Activated T-helper 1 cell treated with anti-CD3 and anti-CD28 coated beads, Interleukin-12 subunit alpha, Interleukin-12 subunit beta, Interleukin-2, Interleukin-4 antibody, amounts not matched to agents 30 ng/mL and 10 ng/mL and 1 ng/mL, durations not matched to agents 14 hours and 24 hours and 36 hours (primary cell): ENCODE measurements around the gene AXIN1. TPM values are rescaled to one million over a fixed set of nuclear protein-coding genes. Genes with fewer than 3 reads are reported as not detected.
"Not testable (repeated sequence)": the region's sequence is repeated elsewhere in the genome, so short reads cannot be mapped to it uniquely, and the experiment has no call there.

Source experiments
- DNase-seq: peaks from one replicate; pipeline ENCODE4 v3.0.0; 2021; ENCODE audit warnings: low spot score
- H3K27ac Mint-ChIP-seq: one replicate; pipeline ENCODE4 v1.8.0; 2021; ENCODE audit warnings: mild to moderate bottlenecking, mixed read lengths
- H3K27me3 Mint-ChIP-seq: one replicate; pipeline ENCODE4 v1.8.0; 2022; ENCODE audit warnings: mild to moderate bottlenecking, moderate library complexity, mixed read lengths; ENCODE audit not compliant: insufficient read depth
- H3K36me3 Mint-ChIP-seq: one replicate; pipeline ENCODE4 v1.8.0; 2021; ENCODE audit warnings: low read depth, mixed read lengths
- H3K4me1 Mint-ChIP-seq: one replicate; pipeline ENCODE4 v1.8.0; 2021; ENCODE audit warnings: low read depth, mixed read lengths
- H3K4me3 Mint-ChIP-seq: one replicate; pipeline ENCODE4 v1.8.0; 2021; ENCODE audit warnings: mild to moderate bottlenecking, moderate library complexity, mixed read lengths
- H3K9me3 Mint-ChIP-seq: one replicate; pipeline ENCODE4 v1.8.0; 2021; ENCODE audit warnings: mixed read lengths
- intact Hi-C: fragments of 100-400 bp; cut with micrococcal nuclease; formaldehyde crosslinking; loops from one replicate; pipeline ENCODE4 v1.15.1; 2024
- total RNA-seq: library from RNA; stranded (reverse); gene quantifications from 2 replicates; pipeline ENCODE4 v1.2.3, GENCODE V29; 2022

AXIN1 gene
- total RNA-seq, 1 donor from 2014 or later, result 30.3 TPM

- Mint-ChIP-seq H3K27ac (no peak overlapping the region), H3K27me3 (peaks cover 6% of the 10 kb centered on the region), H3K4me3 (no peak overlapping the region), H3K4me1 (no peaks in the 10 kb centered on the region), H3K36me3 (no peaks in the 10 kb centered on the region), H3K9me3 (no peaks in the 10 kb centered on the region)
- no peak for DNase-seq
- intact Hi-C loops, result no loop called here
Measured at GRCh38 chr16:268141-269053, 84.1 kb downstream of the AXIN1 start.

DNA sequence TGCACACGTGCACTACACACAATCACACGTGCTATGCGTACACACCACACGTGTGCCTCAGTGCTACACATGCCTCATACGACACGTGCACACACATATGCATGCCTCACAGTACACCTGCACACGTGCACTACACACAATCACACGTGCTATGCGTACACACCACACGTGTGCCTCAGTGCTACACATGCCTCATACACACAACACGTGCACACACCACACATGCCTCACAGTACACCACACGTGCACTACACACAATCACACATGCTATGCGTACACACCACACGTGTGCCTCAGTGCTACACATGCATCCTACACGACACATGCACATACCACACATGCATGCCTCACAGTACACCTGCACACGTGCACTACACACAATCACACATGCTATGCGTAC lies 85.0 kb downstream of the AXIN1 start:
- intact Hi-C loops, H3K27ac Mint-ChIP-seq: not testable (repeated sequence)

DNA sequence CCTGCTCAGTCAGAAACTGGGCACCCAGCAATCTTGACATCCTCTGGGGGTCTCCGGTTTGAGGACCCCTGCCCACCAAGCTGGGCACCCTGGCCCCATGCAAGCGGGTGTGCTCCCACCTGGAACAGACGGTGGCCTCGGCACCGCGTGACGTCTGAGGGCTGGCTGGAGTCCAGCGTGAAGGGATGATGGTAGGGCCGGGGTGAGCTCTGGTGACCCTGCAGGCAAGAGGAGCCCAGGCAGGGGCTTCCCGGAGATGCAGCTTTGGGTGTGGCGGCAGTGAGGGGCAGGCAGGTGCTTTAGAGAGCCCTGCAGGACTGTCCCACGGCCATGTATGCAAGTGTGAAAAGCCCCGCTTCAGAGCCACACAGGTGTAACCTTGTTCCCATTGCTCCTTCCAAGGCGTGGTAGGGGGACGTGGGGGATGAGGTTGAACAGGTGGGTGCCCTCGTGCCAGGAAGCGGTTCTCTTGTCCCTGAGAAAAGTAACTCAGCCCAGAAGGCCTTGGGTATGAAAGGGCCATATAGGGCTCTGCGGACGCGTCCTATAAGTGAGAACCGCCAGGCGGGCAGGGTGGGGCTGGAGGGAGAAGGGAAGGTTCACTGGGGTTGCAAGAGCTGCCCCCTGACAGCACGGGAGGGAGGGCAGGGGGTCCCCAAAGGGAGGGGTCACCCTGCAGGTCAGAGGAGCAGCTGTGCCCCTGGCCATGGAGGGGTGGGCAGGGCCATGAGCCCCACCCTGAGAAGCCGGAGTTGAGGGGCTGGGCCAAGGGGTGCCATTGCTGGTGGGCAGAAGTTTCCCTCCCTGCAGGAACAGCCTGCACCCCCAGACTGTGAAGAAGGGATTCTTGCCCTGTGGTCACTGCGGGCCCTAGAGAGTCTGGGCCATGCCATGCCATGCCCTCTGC lies 86.0 kb downstream of the AXIN1 start:
- Mint-ChIP-seq H3K27me3 (no peaks in the 10 kb centered on the region), H3K9me3 (no peaks in the 10 kb centered on the region), H3K4me3 (no peak overlapping the region), H3K4me1 (no peaks in the 10 kb centered on the region), H3K36me3 (no peaks in the 10 kb centered on the region), H3K27ac (no peak overlapping the region)
- intact Hi-C loops, result no loop called here
- no peak for DNase-seq

More for the DNA sequence above, 85.0 kb downstream of the AXIN1 start:
- not testable (repeated sequence) for H3K36me3 Mint-ChIP-seq, H3K9me3 Mint-ChIP-seq, H3K27me3 Mint-ChIP-seq, DNase-seq, H3K4me1 Mint-ChIP-seq, H3K4me3 Mint-ChIP-seq

DNA sequence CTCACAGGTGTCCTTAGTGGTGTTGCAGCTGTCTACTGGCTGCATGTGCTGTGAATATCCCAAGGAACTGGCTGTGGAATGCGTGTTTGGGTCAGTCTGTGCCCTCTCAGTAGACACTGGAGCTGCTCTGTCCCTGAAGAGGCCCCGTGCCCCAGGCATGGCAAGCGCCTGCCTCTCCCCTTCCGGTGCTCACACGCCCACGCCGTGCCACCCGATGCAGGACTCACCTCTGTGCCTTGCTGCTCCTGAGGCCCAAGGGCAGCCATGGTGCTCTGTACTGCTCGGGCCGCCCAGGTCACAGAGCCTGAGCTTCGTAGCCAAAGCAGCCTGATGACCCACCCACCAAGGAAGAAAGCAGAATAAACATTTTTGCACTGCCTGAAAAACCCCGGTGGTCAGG lies 86.8 kb downstream of the AXIN1 start:
- Mint-ChIP-seq H3K9me3 (no peaks in the 10 kb centered on the region), H3K27ac (no peak overlapping the region), H3K4me1 (no peaks in the 10 kb centered on the region), H3K4me3 (no peak overlapping the region), H3K27me3 (no peaks in the 10 kb centered on the region), H3K36me3 (no peaks in the 10 kb centered on the region)
- no peak for DNase-seq
- intact Hi-C loops, result no loop called here

DNA sequence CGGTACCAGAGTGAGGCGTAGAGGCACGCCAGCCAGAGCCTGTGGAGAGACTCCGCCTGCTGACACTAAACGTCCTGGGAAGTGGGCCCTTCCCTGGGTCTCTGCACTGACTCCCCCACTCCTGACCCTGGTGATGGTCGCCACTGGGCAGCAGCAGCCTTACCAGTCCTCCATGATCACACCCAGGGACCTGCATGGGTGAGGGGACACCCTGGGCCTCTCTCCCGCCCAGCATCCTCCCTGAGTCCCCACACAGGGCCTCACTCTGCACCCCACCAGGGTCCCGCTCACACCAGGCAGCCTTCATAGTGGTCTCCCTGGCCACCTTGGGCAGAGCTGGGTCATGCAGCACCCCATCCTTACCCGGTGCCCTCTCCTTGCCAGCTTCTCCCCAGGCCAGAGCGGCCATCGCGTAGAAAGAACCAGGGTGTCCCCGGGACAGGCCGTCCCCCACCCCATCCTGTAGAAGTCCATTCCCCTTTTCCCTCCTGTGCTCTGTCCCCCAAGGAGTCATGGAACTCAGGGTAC lies 87.5 kb downstream of the AXIN1 start:
- no peaks in the 10 kb centered on the region for H3K4me1 Mint-ChIP-seq
- no peak for DNase-seq
- no peaks in the 10 kb centered on the region for H3K27me3 Mint-ChIP-seq
- no peak overlapping the region for H3K27ac Mint-ChIP-seq
- no peaks in the 10 kb centered on the region for H3K36me3 Mint-ChIP-seq
- H3K9me3 Mint-ChIP-seq, result no peaks in the 10 kb centered on the region
- H3K4me3 Mint-ChIP-seq, result no peak overlapping the region
- intact Hi-C loops, result no loop called here

DNA sequence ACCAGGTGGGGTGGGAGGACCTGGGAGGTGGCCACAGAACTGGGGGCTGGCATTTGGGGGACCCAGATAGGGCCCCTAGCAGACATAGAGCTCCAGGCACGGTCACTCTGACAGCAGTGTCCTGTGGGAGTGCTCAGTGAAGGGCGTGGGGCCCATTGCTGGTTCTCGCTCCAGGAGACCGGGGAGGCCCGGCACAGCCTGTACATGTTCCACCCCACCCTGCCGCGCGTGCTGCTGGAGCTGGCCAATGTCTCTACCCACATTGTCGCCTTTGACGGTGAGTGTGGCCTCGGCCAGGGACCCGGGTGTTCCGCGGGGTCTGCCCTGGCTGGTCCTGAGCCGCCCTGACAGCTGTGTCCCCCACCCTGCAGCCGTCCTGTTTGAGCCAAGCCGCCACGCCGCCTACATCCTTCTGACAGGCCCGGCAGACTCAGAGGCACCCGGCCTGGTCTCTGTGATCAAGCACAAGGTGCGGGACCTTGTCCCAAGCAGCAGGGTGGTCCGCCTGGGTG lies 88.0 kb downstream of the AXIN1 start:
- no peaks in the 10 kb centered on the region for H3K36me3 Mint-ChIP-seq
- DNase-seq, result no peak
- H3K9me3 Mint-ChIP-seq, result no peaks in the 10 kb centered on the region
- intact Hi-C loops, result no loop called here
- H3K27me3 Mint-ChIP-seq, result no peaks in the 10 kb centered on the region
- no peak overlapping the region for H3K4me3 Mint-ChIP-seq
- no peaks in the 10 kb centered on the region for H3K4me1 Mint-ChIP-seq
- H3K27ac Mint-ChIP-seq, result no peak overlapping the region

GRCh38 chr16:263944-264343 lies 88.6 kb downstream of the AXIN1 start:
- intact Hi-C loops, result no loop called here
- H3K4me1 Mint-ChIP-seq, result peaks cover 4% of the 10 kb centered on the region
- no peaks in the 10 kb centered on the region for H3K36me3 Mint-ChIP-seq
- H3K27me3 Mint-ChIP-seq, result no peaks in the 10 kb centered on the region
- no peak overlapping the region for H3K4me3 Mint-ChIP-seq
- H3K27ac Mint-ChIP-seq, result no peak overlapping the region
- DNase-seq, result no peak
- no peaks in the 10 kb centered on the region for H3K9me3 Mint-ChIP-seq

GRCh38 chr16:263182-263774 lies 89.2 kb downstream of the AXIN1 start:
- H3K4me1 Mint-ChIP-seq, result peaks cover 5% of the 10 kb centered on the region
- no peak overlapping the region for H3K4me3 Mint-ChIP-seq
- no peaks in the 10 kb centered on the region for H3K27me3 Mint-ChIP-seq
- H3K36me3 Mint-ChIP-seq, result no peaks in the 10 kb centered on the region
- intact Hi-C loops, result no loop called here
- no peak for DNase-seq
- no peak overlapping the region for H3K27ac Mint-ChIP-seq
- H3K9me3 Mint-ChIP-seq, result no peaks in the 10 kb centered on the region

DNA sequence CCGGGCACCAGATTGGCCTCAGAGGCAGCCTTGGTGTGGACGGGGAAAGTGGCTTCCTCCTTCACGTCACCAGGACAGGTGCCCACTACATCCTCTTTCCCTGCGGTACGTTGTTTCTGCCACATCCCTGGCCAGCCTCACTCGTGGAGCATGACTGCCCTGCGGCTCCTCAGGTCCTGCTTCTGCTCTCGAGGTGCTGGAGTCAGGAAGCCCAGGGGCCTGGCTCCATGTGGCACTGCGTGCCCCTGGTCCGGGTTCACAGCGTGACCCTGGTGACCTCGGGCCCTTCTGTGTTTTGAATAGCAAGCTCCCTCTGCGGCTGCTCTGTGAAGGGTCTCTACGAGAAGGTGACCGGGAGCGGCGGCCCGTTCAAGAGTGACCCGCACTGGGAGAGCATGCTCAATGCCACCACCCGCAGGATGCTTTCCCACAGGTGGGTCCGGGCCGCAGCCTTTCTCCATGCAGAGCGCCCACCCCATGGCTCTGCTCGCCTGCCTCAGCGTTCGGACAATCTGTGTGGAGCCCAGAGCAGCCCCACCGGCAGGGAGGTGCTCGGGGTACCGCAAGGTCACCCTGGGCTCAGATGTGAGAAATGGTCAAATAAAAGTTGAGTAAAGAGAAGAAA lies 90.3 kb downstream of the AXIN1 start:
- intact Hi-C loops, result no loop called here
- no peaks in the 10 kb centered on the region for H3K36me3 Mint-ChIP-seq
- peaks cover 5% of the 10 kb centered on the region for H3K4me1 Mint-ChIP-seq
- DNase-seq, result no peak
- H3K4me3 Mint-ChIP-seq, result no peak overlapping the region
- no peak overlapping the region for H3K27ac Mint-ChIP-seq
- H3K9me3 Mint-ChIP-seq, result no peaks in the 10 kb centered on the region
- H3K27me3 Mint-ChIP-seq, result no peaks in the 10 kb centered on the region

GRCh38 chr16:261031-261691 lies 91.4 kb downstream of the AXIN1 start:
- no peak for DNase-seq
- Mint-ChIP-seq H3K4me1 (peaks cover 6% of the 10 kb centered on the region), H3K4me3 (no peak overlapping the region), H3K27me3 (no peaks in the 10 kb centered on the region), H3K9me3 (no peaks in the 10 kb centered on the region), H3K36me3 (no peaks in the 10 kb centered on the region), H3K27ac (no peak overlapping the region)
- intact Hi-C loops, result no loop called here

DNA sequence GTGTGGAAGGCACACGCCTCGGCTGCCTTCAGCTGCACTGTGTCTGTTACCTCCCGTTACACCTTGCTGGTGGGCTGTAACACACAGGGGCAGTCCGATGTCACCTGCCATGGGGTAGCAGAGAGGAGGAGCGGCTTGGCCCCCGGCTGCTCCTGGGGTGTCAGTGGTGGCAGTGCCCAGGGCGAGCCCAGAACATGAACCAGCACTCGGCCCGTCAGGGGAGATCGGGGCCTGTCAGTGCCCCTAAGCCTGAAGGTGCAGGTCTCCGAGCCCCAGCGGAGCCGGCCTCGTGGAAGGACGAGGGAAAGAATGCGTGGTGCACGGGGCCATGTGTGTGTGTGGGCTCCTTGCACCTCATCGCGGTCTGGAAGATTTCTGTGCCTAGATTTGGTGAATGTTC lies 92.2 kb downstream of the AXIN1 start:
- no peak overlapping the region for H3K4me3 Mint-ChIP-seq

GRCh38 chr16:259814-260253 lies 92.7 kb downstream of the AXIN1 start:
- DNase-seq, result no peak
- Mint-ChIP-seq H3K27ac (no peak overlapping the region), H3K4me1 (peaks cover 11% of the 10 kb centered on the region), H3K9me3 (no peaks in the 10 kb centered on the region), H3K4me3 (no peak overlapping the region), H3K27me3 (peaks cover 2% of the 10 kb centered on the region), H3K36me3 (no peaks in the 10 kb centered on the region)
- intact Hi-C loops, result no loop called here

More for the DNA sequence above, 92.2 kb downstream of the AXIN1 start:
- Mint-ChIP-seq H3K27ac (no peak overlapping the region), H3K36me3 (no peaks in the 10 kb centered on the region), H3K9me3 (no peaks in the 10 kb centered on the region), H3K27me3 (no peaks in the 10 kb centered on the region), H3K4me1 (peaks cover 11% of the 10 kb centered on the region)
- intact Hi-C loops, result no loop called here
- no peak for DNase-seq
